ENCODE results near the gene LRRC38. TPM values are rescaled to one million over a fixed set of nuclear protein-coding genes. Genes with fewer than 3 reads are reported as not detected.

Gene LRRC38
- total RNA-seq, 1 donor from 2014 or later, result under 0.01 TPM

- DNase-seq (ENCODE audit: low read depth in 2 of 2), result peak; percentile 26 to 29
These were observed 3.5 kb upstream of the LRRC38 start for GRCh38 chr1:13517193-13517812.

DNA sequence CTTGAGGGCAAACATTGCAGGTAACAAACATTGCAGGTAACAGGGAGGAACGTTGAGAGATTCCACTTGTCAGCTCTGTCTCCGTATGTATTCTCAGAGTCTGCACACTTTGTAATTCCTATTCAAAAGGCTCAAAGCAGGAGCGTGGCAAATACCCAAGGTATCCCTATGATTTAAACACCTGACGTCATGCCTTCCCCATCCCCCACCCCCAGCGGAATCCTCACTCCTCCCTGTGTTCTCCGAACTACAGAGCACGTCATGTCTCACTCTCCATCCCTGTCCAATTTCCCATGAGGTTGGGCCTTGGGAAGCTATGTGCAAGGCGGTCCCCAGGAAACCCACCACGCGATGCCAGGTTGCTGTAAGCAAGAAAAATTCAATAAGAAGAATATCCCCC, 2.8 kb upstream of the LRRC38 start:
- DNase-seq (ENCODE audit: low read depth in 2 of 2), result no peak

DNA sequence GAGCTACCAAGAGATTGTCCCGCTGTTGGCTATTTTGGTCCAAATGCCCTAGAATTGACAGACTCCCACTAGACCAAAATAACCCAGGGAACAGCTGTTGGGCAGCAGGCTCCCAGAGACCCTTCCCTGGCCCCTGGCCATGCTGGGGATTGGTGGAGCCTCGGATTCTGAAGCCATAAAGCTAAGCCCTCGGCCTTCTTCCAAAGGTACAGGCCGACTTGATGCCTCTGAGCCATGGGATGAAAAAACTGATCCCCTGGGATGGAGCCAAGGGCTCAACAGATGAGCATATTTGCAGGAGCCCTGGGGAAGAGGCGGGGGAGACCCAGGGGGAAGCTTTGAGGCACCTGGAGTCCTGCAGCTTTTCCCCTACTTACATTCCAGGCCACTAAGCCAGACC, 1.0 kb upstream of the LRRC38 start:
- no peak for DNase-seq (ENCODE audit: low read depth in 2 of 2)

GRCh38 chr1:13513063-13513894, 524 bp downstream of the LRRC38 start:
- DNase-seq (ENCODE audit: low read depth in 2 of 2), result no peak

DNA sequence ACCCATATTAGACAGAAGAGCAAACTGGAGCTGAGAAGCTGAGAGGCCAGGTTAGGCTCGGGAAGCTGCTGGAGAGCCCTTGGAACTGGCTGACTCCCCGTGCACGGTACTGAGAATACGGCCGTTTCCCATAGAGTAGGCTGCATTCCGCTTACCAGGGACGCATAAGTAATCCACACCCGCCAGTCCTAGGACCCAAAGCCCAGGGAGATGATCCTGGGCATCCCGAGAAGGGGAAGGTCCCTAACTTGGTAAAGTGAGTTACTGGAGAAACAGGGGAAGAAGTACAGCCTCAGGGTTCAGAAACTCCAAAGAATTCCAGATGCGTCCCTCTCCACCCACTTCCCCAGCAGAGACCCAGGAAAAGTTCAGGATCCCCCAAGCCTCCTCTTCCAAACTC, 1.3 kb downstream of the LRRC38 start:
- DNase-seq (ENCODE audit: low read depth in 2 of 2), result no peak

DNA sequence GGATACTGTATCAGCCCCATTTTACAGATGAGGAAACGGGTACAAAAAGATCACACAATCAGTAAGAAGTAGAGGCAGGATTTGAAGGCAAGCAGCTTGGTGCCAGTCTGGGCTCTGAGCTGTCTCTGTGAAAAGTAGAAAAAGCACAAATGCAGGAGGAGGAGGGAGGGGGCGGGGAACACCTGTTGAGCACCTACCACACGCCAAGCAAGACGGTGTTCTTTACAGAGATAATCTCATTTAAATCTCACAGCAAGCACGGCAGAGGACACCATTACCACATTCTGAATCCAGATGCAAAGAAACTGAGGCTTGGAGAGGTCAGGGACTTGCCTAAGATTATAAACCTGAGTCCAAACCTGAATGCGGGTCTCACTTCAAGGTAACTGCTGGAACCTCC, 3.3 kb downstream of the LRRC38 start:
- no peak for DNase-seq (ENCODE audit: low read depth in 2 of 2)

DNA sequence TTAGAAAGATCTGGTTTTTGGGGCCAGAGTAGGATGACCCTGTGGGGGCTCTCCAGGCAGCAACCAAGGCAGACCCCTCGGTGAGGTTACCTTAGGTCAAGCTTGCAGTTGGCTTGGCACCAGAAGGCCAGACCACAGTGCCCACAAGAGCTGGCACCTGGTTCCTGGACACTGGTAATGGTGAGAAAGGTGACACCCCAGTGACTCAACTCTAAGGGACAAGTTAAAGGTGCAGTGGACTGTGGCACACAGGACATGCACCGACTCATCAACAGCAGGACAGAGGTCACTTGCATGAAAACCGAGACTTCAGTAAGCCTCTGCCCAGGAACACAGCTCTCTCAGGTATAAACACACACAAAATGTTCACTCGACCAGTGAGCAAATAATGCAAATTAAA, 6.7 kb downstream of the LRRC38 start:
- no peak for DNase-seq (ENCODE audit: low read depth in 2 of 2)

DNA sequence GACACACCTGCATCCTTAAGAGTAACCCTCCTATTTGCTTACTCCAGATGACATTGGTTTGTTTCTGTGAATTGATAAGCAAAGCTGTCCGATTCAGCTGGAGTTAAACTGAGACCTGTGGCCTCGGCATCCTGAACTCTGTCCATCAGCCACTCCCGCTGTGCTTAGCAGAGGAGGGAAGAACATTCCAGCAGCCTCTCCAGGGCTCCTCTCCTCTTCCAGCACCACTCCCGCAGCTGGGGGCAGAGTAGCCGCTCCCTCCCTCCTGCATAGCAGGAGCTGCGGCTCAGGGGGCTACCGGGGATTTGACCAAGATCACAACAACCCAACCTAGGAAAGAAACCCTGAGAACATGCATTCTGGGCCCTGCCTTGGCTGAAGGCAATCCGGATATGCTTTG, 8.8 kb downstream of the LRRC38 start:
- no peak for DNase-seq (ENCODE audit: low read depth in 2 of 2)

DNA sequence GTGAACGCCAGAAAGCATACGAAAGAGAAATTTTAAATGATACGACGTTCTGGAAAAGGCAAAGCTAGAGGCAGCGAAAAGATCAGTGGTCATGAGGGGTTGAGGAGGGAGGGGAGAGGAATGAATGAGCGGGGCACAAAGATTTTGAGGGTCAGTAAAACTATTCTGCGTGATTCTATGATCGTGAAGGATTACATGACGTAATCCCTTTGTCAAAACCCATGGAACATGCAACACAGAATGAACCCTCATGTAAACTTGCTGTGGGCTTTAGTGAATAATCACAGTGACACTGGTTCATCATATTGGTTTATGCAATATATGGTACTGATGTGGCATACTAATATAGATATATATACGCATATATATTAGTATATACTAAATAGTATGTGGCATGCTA, 13.0 kb downstream of the LRRC38 start:
- no peak for DNase-seq (ENCODE audit: low read depth in 2 of 2)

- no peak for DNase-seq (ENCODE audit: low read depth in 2 of 2)
These were observed 14.4 kb downstream of the LRRC38 start for GRCh38 chr1:13499422-13499821.

GRCh38 chr1:13498553-13498952, 15.2 kb downstream of the LRRC38 start:
- DNase-seq (ENCODE audit: low read depth in 2 of 2), result no peak

GRCh38 chr1:13495186-13495585, 18.6 kb downstream of the LRRC38 start:
- DNase-seq (ENCODE audit: low read depth in 2 of 2), result no peak

- no peak for DNase-seq (ENCODE audit: low read depth in 2 of 2)
These were observed 19.1 kb downstream of the LRRC38 start for GRCh38 chr1:13494712-13495111.

GRCh38 chr1:13494025-13494424, 19.8 kb downstream of the LRRC38 start:
- no peak for DNase-seq (ENCODE audit: low read depth in 2 of 2)

GRCh38 chr1:13492711-13493110, 21.1 kb downstream of the LRRC38 start:
- no peak for DNase-seq (ENCODE audit: low read depth in 2 of 2)

DNA sequence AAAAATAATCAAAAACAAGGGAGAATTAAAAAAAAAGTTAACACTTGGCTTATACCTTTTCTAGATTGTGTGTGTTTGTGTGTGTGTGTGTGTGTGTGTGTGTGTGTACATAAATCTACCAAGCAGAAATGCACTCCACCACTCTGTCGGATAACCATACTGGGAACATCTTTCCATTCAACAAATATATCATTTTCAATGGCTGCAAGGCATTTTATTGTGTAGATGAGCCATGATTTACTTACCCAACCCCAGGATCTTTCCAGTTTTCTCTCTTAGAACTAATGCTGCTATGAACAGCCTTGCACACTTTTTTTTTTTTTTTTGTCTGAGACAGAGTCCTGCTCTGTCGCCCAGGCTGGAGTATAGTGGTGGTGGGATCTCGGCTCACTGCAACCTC, 25.8 kb downstream of the LRRC38 start:
- no peak for DNase-seq (ENCODE audit: low read depth in 2 of 2)

- DNase-seq (ENCODE audit: low read depth in 2 of 2), result no peak
These were observed 26.5 kb downstream of the LRRC38 start for GRCh38 chr1:13487143-13487868.

GRCh38 chr1:13483946-13484345, 29.9 kb downstream of the LRRC38 start:
- DNase-seq (ENCODE audit: low read depth in 2 of 2), result no peak

- no peak for DNase-seq (ENCODE audit: low read depth in 2 of 2)
These were observed 31.2 kb downstream of the LRRC38 start for GRCh38 chr1:13482600-13482999.

- DNase-seq (ENCODE audit: low read depth in 2 of 2), result no peak
These were observed 34.5 kb downstream of the LRRC38 start for GRCh38 chr1:13479171-13479856.

- no peak for DNase-seq (ENCODE audit: low read depth in 2 of 2)
These were observed 35.1 kb downstream of the LRRC38 start for GRCh38 chr1:13478692-13479091.

DNA sequence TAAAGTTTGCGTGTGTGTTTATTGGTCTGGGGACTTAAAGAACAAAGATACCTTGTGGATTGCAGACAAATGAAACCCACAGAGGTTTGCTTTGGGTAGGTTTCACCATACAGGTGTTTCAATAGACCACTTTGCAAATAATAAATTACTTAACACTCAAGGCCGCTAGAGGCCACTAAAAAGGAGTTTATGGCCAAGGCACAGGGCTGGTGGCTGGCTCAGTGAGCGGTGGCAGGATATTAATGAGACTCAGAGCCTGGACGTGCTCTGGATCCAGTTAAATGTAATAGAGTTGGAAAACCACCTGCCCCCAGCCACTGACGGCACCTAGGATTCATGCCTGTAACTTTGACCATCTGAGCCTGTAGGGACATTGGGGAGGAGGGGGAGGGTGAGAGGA, 44.5 kb downstream of the LRRC38 start:
- DNase-seq (ENCODE audit: low read depth in 2 of 2), result peak in 1 of 2 donors; percentile 34

Data from dermis microvascular lymphatic vessel endothelial cell (primary cell).